ENCODE results near the gene CCL1. TPM values are rescaled to one million over a fixed set of nuclear protein-coding genes. Genes with fewer than 3 reads are reported as not detected.

CCL1 gene
- total RNA-seq (not detected in 2 replicates), polyA plus RNA-seq (not detected in 2 replicates), polyA minus RNA-seq (not detected in 2 replicates)
- not detected for total RNA-seq (2013)

DNA sequence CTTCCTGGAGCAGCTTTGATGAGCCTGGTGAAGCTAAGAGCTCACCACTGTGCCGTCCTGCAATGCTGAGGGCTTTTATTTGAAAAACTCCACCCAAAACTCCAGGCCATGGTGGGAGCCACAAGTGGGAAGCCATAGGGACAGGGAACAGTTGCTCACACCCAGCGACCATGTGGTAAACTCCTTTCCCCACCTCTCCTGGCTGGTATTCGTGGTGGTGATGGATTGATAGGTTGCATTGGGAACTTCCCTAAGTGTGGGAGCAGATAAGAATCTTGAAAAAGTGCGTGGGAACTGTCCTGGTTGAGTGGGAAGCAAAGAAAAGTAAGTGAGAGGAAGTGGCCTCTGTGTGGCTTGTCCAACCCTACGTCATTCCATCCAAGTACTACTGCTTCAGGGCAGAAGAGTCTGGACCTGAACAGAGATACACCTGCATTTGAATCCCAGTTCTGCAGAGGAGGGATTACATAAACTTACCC lies at the start of gene CCL1:
Gene CCL1 (minus strand): TSS at position 51 of the 479 bp plus-strand sequence. CDS start 72 bp downstream, outside the sequence.
- Histone ChIP-seq H4K20me1 (ENCODE audit: control insufficient read depth, insufficient read depth, low read length, poor library complexity, severe bottlenecking) (no peaks in the 10 kb centered on the region), H3K79me2 (ENCODE audit: control insufficient read depth, insufficient read depth, low read length) (no peaks in the 10 kb centered on the region), H3K4me2 (replicated peaks; ENCODE audit: low read depth, low read length, poor library complexity, severe bottlenecking) (no peak within 1 kb of the TSS), H3K4me3 (ENCODE audit: control extremely low read depth in 1 of 5, extremely low read depth in 1 of 5, insufficient read depth in 1 of 5, low read depth in 2 of 5, low read length in 4 of 5) (no peak within 1 kb of the TSS), H3K9ac (ENCODE audit: low read length) (no peak within 1 kb of the TSS), H2AFZ (ENCODE audit: insufficient read depth, low read depth, low read length, poor library complexity, severe bottlenecking) (no peak within 1 kb of the TSS), H3K27ac (ENCODE audit: low read length in 2 of 2) (no peak within 1 kb of the TSS), H3K36me3 (replicated peaks in 1 of 2; ENCODE audit: control extremely low read depth in 1 of 2, control insufficient read depth in 1 of 2, extremely low read depth in 1 of 2, insufficient read depth in 2 of 2, low read length in 1 of 2) (no peaks in the 10 kb centered on the region), H3K27me3 (replicated peaks in 1 of 4; ENCODE audit: control extremely low read depth in 1 of 4, control insufficient read depth in 3 of 4, insufficient read depth in 4 of 4, low read length in 3 of 4) (peaks cover 0 to 20% (median 4%) of the 10 kb centered on the region in 4 experiments), H3K4me1 (ENCODE audit: control insufficient read depth in 2 of 2, insufficient read depth in 2 of 2, low read length in 2 of 2) (peaks cover 6 to 10% of the 10 kb centered on the region in 2 donors), H3K9me3 (ENCODE audit: control extremely low read depth in 1 of 3, control insufficient read depth in 2 of 3, insufficient read depth in 1 of 3, low read length in 2 of 3) (no peaks in the 10 kb centered on the region)
- Mint-ChIP-seq H3K9me3 (ENCODE audit: insufficient read depth) (no peaks in the 10 kb centered on the region), H3K27me3 (peaks cover 41% of the 10 kb centered on the region), H3K4me1 (peaks cover 10% of the 10 kb centered on the region), H3K4me3 (no peak within 1 kb of the TSS), H3K27ac (no peak within 1 kb of the TSS)
- no peak for DNase-seq
- no CpG with 5 or more reads among the region's 5 CpGs for WGBS (ENCODE audit: insufficient coverage)
- TF ChIP-seq, protein P1, sequence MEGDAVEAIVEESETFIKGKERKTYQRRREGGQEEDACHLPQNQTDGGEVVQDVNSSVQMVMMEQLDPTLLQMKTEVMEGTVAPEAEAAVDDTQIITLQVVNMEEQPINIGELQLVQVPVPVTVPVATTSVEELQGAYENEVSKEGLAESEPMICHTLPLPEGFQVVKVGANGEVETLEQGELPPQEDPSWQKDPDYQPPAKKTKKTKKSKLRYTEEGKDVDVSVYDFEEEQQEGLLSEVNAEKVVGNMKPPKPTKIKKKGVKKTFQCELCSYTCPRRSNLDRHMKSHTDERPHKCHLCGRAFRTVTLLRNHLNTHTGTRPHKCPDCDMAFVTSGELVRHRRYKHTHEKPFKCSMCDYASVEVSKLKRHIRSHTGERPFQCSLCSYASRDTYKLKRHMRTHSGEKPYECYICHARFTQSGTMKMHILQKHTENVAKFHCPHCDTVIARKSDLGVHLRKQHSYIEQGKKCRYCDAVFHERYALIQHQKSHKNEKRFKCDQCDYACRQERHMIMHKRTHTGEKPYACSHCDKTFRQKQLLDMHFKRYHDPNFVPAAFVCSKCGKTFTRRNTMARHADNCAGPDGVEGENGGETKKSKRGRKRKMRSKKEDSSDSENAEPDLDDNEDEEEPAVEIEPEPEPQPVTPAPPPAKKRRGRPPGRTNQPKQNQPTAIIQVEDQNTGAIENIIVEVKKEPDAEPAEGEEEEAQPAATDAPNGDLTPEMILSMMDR (IDR thresholded peaks at IDR 0.05): no peak
- TF ChIP-seq EZH2 (IDR thresholded peaks at IDR 0.05; ENCODE audit: borderline replicate concordance, insufficient read depth, low read depth, low read length, poor library complexity, severe bottlenecking): no peak
- intact Hi-C loops (cut with micrococcal nuclease): no loop called here
- CTCF ChIA-PET: interaction anchor here (1.9 to 13.5 kb wide), 2 partner anchors 62 to 160 kb away, joined by 5 to 253 read pairs; no protein-coding TSS in a partner anchor
- POLR2A ChIA-PET: no interaction called here
- no peak for ATAC-seq (ENCODE audit: low read depth)

DNA sequence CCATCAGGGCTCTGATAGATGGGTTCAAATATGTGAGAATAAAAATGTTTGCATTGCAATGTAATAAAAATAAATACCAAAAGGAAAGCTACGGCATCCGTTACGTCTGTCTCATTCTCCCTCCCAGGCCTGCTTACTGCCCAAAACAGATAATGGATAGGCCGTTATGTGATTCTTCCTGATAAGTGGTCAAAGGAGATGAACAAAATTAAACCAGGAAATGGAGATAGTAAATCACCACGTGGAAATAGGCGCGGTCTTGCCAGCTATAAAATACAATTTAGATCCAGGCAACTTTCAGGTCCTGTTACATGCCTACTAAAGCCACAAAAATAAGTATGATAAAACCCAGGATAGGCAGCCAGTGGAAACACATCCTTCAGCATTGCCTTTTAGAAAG lies 49.5 kb upstream of the CCL1 start:
- no peak overlapping the region for H3K4me3 ChIP-seq (ENCODE audit: control extremely low read depth in 1 of 5, extremely low read depth in 1 of 5, insufficient read depth in 1 of 5, low read depth in 2 of 5, low read length in 4 of 5)
- H3K4me1 ChIP-seq (ENCODE audit: control insufficient read depth in 2 of 2, insufficient read depth in 2 of 2, low read length in 2 of 2): no peaks in the 10 kb centered on the region
- H3K4me2 ChIP-seq (replicated peaks; ENCODE audit: low read depth, low read length, poor library complexity, severe bottlenecking): no peak overlapping the region
- H3K27ac ChIP-seq (ENCODE audit: low read length in 2 of 2): no peak overlapping the region
- no peaks in the 10 kb centered on the region for H3K36me3 ChIP-seq (replicated peaks in 1 of 2; ENCODE audit: control extremely low read depth in 1 of 2, control insufficient read depth in 1 of 2, extremely low read depth in 1 of 2, insufficient read depth in 2 of 2, low read length in 1 of 2)
- POLR2A ChIA-PET: no interaction called here
- Mint-ChIP-seq H3K27ac (no peak overlapping the region), H3K4me3 (no peak overlapping the region), H3K9me3 (ENCODE audit: insufficient read depth) (no peaks in the 10 kb centered on the region), H3K27me3 (peaks cover 51% of the 10 kb centered on the region), H3K4me1 (no peaks in the 10 kb centered on the region)
- H3K79me2 ChIP-seq (ENCODE audit: control insufficient read depth, insufficient read depth, low read length): no peaks in the 10 kb centered on the region
- no peak overlapping the region for H3K9ac ChIP-seq (ENCODE audit: low read length)
- CTCF ChIA-PET: interaction anchor here (0.8 to 2.4 kb wide), 2 partner anchors 7 to 12 kb away, joined by 3 to 17 read pairs; no protein-coding TSS in a partner anchor
- H3K9me3 ChIP-seq (ENCODE audit: control extremely low read depth in 1 of 3, control insufficient read depth in 2 of 3, insufficient read depth in 1 of 3, low read length in 2 of 3): no peaks in the 10 kb centered on the region
- ATAC-seq (ENCODE audit: low read depth) (no peak), DNase-seq (no peak)
- 100% methylated on average over 1 of the region's 7 CpGs for WGBS (ENCODE audit: insufficient coverage)
- H2AFZ ChIP-seq (ENCODE audit: insufficient read depth, low read depth, low read length, poor library complexity, severe bottlenecking): no peak overlapping the region
- TF ChIP-seq, protein P1 (IDR thresholded peaks at IDR 0.05): no peak
- no peak for TF ChIP-seq EZH2 (IDR thresholded peaks at IDR 0.05; ENCODE audit: borderline replicate concordance, insufficient read depth, low read depth, low read length, poor library complexity, severe bottlenecking)
- intact Hi-C loops (cut with micrococcal nuclease): no loop called here
- H3K27me3 ChIP-seq (replicated peaks in 1 of 4; ENCODE audit: control extremely low read depth in 1 of 4, control insufficient read depth in 3 of 4, insufficient read depth in 4 of 4, low read length in 3 of 4): peaks cover 0 to 18% (median 1%) of the 10 kb centered on the region in 4 experiments
- no peaks in the 10 kb centered on the region for H4K20me1 ChIP-seq (ENCODE audit: control insufficient read depth, insufficient read depth, low read length, poor library complexity, severe bottlenecking)

Data from B cell (primary cell).